Right lobe of liver (tissue), 6 donors: ENCODE results near the gene RPP14. TPM values are rescaled to one million over a fixed set of nuclear protein-coding genes. Genes with fewer than 3 reads are reported as not detected.

ENCODE experiments used
- ATAC-seq, 4 donors: fragments of 200-7000 bp; cut with Tn5 transposase; one replicate each; pipeline ENCODE4 v1.9.1; 2020; ENCODE audit warnings: mild to moderate bottlenecking in 4 of 4, moderate library complexity in 4 of 4
- DNase-seq, 3 donors: peaks; one replicate each; pipeline ENCODE4 v3.0.0-alpha.2; 2020
- H3K27ac ChIP-seq, 3 donors: fragments of 200-600 bp; one replicate each; pipeline ENCODE4 v1.8.0; 2022
- H3K27me3 ChIP-seq, 2 donors: fragments of 200-600 bp; one replicate each; pipeline ENCODE4 v1.8.0; 2022
- H3K36me3 ChIP-seq, 4 donors: fragments of 200-600 bp; sonication (generic) in 1 of 4; one replicate each; pipeline versions ENCODE4 v1.5.1 to v1.8.0; 2017 to 2022; ENCODE audit warnings: control low read depth in 1 of 4
- H3K4me1 ChIP-seq, 4 donors: fragments of 200-600 bp; sonication (generic) in 1 of 4; one replicate each; pipeline versions ENCODE4 v1.5.1 to v1.8.0; 2017 to 2022; ENCODE audit warnings: control low read depth in 1 of 4
- H3K4me3 ChIP-seq, 3 donors: fragments of 200-600 bp; one replicate each; pipeline ENCODE4 v1.8.0; 2022
- H3K9me3 ChIP-seq, 4 donors: fragments of 200-600 bp; sonication (generic) in 1 of 4; one replicate each; pipeline versions ENCODE4 v1.5.1 to v1.8.0; 2017 to 2022; ENCODE audit warnings: control low read depth in 1 of 4
- POLR2A ChIP-seq: fragments of 450-650 bp; IDR thresholded peaks from one replicate; pipeline ENCODE4 v1.6.1; 2017; ENCODE audit warnings: antibody characterized with exemption, mild to moderate bottlenecking
- WGBS: methylation state at CpG from one replicate; pipeline ENCODE4 v1.1.6; 2018; ENCODE audit warnings: low coverage, low lambda C conversion rate; ENCODE audit not compliant: insufficient coverage; ENCODE audit errors: missing lambda C conversion rate; 5-methylcytosine and 5-hydroxymethylcytosine counted together
- intact Hi-C, 2 donors: fragments of 100-400 bp; cut with DNase I; formaldehyde crosslinking; loops; one replicate each; pipeline versions ENCODE4 v1.11.2 to v1.14.1; 2022
- total RNA-seq, 6 experiments: library from RNA; depleted of rRNA in 2 of 6; stranded (reverse); fragments of >200 nt in 2 of 6; fragmentation: NEBNext Ultra II Directional in 3 of 6; extraction: Animal tissue kit (Norgen Biotek cat#: 25700) in 3 of 6; gene quantifications; one replicate each; pipeline versions ENCODE4 v1.1.0 to v1.2.4, GENCODE V29; 2016 to 2023
- TF ChIP-seq, protein P1 (sequence below), 4 donors: fragments of 200-600 bp in 3 of 4; fragments of 450-650 bp in 1 of 4; IDR thresholded peaks; one replicate each; pipeline versions ENCODE4 v1.5.1 to v1.8.0; 2016 to 2022; ENCODE audit warnings: antibody characterized with exemption in 4 of 4, mild to moderate bottlenecking in 2 of 4
- donor health status: DM: no; HTN: yes; CAD: no.
- donor health status: DM: no; HTN: no; CAD: no.
- donor health status: DM: no; HTN: no; CAD: no.
- donor health status: DM: no; HTN: yes; CAD: no.
- donor health status: DM: no; HTN: yes; CAD: no.

Gene RPP14
- total RNA-seq, 6 experiments from 2014 or later, result 7.9 to 12.6 (median 10.6) TPM

GRCh38 chr3:58308728-58309127 lies 2.7 kb downstream of the RPP14 start:
- Histone ChIP-seq H3K36me3 (peaks cover 0 to 40% (median 12%) of the 10 kb centered on the region in 4 donors), H3K4me1 (peaks cover 0 to 21% (median 12%) of the 10 kb centered on the region in 4 donors), H3K27ac (peak overlapping the region in 1 of 3 donors; percentile 13), H3K9me3 (no peaks in the 10 kb centered on the region), H3K4me3 (no peak overlapping the region), H3K27me3 (no peaks in the 10 kb centered on the region)
- intact Hi-C loops, result loop anchor here in 1 of 2 donors (10.0 kb wide), 1 partner anchor 304 kb away; the partner anchor contains the start of gene FLNB
- WGBS, result 0% methylated on average over 1 of the region's 1 CpG
- ATAC-seq, result no peak
- TF ChIP-seq, protein P1, sequence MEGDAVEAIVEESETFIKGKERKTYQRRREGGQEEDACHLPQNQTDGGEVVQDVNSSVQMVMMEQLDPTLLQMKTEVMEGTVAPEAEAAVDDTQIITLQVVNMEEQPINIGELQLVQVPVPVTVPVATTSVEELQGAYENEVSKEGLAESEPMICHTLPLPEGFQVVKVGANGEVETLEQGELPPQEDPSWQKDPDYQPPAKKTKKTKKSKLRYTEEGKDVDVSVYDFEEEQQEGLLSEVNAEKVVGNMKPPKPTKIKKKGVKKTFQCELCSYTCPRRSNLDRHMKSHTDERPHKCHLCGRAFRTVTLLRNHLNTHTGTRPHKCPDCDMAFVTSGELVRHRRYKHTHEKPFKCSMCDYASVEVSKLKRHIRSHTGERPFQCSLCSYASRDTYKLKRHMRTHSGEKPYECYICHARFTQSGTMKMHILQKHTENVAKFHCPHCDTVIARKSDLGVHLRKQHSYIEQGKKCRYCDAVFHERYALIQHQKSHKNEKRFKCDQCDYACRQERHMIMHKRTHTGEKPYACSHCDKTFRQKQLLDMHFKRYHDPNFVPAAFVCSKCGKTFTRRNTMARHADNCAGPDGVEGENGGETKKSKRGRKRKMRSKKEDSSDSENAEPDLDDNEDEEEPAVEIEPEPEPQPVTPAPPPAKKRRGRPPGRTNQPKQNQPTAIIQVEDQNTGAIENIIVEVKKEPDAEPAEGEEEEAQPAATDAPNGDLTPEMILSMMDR (IDR thresholded peaks at IDR 0.05), result no peak
- no peak for TF ChIP-seq POLR2A
- DNase-seq, result no peak

- peaks cover 0 to 6% (median 2%) of the 10 kb centered on the region in 4 donors for H3K4me1 ChIP-seq
- no peaks in the 10 kb centered on the region for H3K27me3 ChIP-seq
- no peak overlapping the region for H3K27ac ChIP-seq
- intact Hi-C loops, result loop anchor here (5.0 to 10.0 kb wide), 3 partner anchors 94 to 217 kb away; partner anchors contain the start of gene ACOX2 (in 2 of the 2)
- H3K36me3 ChIP-seq, result peaks cover 0 to 53% (median 16%) of the 10 kb centered on the region in 4 donors
- TF ChIP-seq, protein P1 (IDR thresholded peaks at IDR 0.05), result no peak
- TF ChIP-seq POLR2A, result no peak
- no peak for DNase-seq
- H3K9me3 ChIP-seq, result no peaks in the 10 kb centered on the region
- 53% methylated on average over 2 of the region's 2 CpGs for WGBS
- peak in 1 of 4 donors; percentile 36 for ATAC-seq
- H3K4me3 ChIP-seq, result no peak overlapping the region
Observed at GRCh38 chr3:58317811-58318210, 11.8 kb downstream of the RPP14 start.

DNA sequence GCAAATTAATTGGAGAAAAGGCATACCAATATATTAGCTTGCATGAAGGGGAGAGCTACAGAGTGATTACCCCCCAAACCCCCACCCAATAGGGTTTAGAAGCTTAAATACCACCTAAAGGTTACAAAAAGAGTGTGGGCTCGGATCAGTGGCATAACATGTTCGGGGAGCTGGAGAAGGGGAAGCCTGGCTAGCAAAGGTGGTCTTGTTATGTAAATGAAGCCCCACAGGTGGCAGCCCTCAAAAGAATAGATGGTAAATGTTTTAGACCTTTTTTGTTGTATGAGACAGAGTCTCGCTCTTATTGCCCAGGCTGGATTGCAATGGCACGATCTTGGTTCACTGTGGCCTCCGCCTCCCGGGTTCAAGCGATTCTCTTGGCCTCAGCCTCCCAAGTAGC lies 15.7 kb downstream of the RPP14 start:
- 87% methylated on average over 2 of the region's 7 CpGs for WGBS
- H3K4me1 ChIP-seq, result peaks cover 0 to 16% (median 8%) of the 10 kb centered on the region in 4 donors
- no peak for ATAC-seq
- peaks cover 0 to 17% (median 8%) of the 10 kb centered on the region in 4 donors for H3K36me3 ChIP-seq
- intact Hi-C loops, result no loop called here
- H3K4me3 ChIP-seq, result no peak overlapping the region
- no peak for DNase-seq
- no peak overlapping the region for H3K27ac ChIP-seq
- no peaks in the 10 kb centered on the region for H3K9me3 ChIP-seq
- H3K27me3 ChIP-seq, result no peaks in the 10 kb centered on the region
- no peak for TF ChIP-seq POLR2A
- TF ChIP-seq, protein P1 (IDR thresholded peaks at IDR 0.05), result no peak

DNA sequence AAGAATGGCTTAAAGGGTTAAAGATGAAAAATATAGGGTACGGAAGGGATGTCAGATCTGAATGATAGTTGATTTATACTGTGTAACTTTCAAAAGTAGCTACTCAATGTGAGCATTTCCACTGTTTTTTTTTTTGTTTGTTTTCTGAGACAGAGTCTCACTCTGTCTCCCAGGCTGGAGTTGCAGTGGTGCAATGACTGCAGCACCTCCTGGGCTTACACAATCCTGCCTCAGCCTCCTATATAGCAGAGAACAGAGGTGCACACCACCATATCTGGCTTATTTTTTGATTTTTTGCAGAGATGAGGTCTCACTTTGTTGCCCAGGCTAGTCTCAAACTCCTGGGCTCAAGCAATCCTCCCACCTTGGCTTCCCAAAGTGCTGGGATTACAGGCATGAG lies 16.7 kb downstream of the RPP14 start:
- DNase-seq (no peak), ATAC-seq (peak; percentile 69 to 78 (median 76))
- intact Hi-C loops, result no loop called here
- Histone ChIP-seq H3K4me1 (peaks cover 0 to 16% (median 8%) of the 10 kb centered on the region in 4 donors), H3K4me3 (no peak overlapping the region), H3K27ac (no peak overlapping the region), H3K9me3 (no peaks in the 10 kb centered on the region), H3K36me3 (peaks cover 0 to 7% (median 3%) of the 10 kb centered on the region in 4 donors), H3K27me3 (no peaks in the 10 kb centered on the region)
- 15% methylated on average over 1 of the region's 1 CpG for WGBS
- TF ChIP-seq POLR2A, result no peak
- TF ChIP-seq, protein P1 (IDR thresholded peaks at IDR 0.05), result no peak
